HEK293 (cell line): Measurements from ENCODE around the gene CLIP3.

Experiments used
- PBX3 ChIP-seq: sonication (generic); formaldehyde crosslinking; IDR thresholded peaks from 2 replicates; pipeline ENCODE4 v1.8.1; 2022; ENCODE audit warnings: mild to moderate bottlenecking, moderate library complexity, missing genetic modification reagents
- ZNF169 ChIP-seq: fragments of 450-650 bp; formaldehyde crosslinking; IDR thresholded peaks from 2 replicates; pipeline ENCODE4 v1.5.1; 2016; ENCODE audit warnings: missing biosample characterization, missing genetic modification characterization
- ZNF394 ChIP-seq: fragments of 450-650 bp; formaldehyde crosslinking; IDR thresholded peaks from 2 replicates; pipeline ENCODE4 v1.5.1; 2016; ENCODE audit warnings: missing biosample characterization, missing genetic modification characterization, mild to moderate bottlenecking, moderate library complexity, borderline replicate concordance

DNA sequence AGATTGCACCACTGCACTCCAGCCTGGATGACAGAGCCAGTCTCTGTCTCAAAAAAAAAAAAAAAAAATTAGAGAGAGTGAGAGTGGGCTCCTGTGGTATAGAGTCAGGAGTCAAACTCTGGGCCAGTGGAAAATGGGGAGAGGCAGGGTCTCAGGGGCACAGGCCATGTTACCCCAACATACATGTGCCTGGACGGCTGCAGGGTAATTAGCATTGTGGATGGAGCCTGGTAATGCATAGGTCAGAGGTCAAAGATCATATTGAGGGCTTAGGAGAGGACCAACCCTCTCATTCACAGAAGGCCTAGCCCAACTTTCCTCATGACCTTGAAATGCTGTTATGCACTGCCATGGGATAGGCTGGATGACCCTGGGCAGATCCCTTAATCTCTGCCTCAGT lies 7.1 kb downstream of the CLIP3 start:
- TF ChIP-seq ZNF169 (tag by site-specific recombination), result no peak
- no peak for TF ChIP-seq PBX3 (CRISPR knock-in tag)
- no peak for TF ChIP-seq ZNF394 (tag by site-specific recombination)
